Activated CD4-positive, alpha-beta T cell treated with anti-CD3 and anti-CD28 coated beads, Interleukin-2, amount 10 ng/mL, durations not matched to agents 7 days and 5 days (primary cell): Measurements from ENCODE around the gene KRTAP12-2. TPM values are rescaled to one million over a fixed set of nuclear protein-coding genes. Genes with fewer than 3 reads are reported as not detected.
"Not testable (repeated sequence)": the region's sequence is repeated elsewhere in the genome, so short reads cannot be mapped to it uniquely, and the experiment has no call there.

Source experiments
- CTCF ChIA-PET: fragments of 350-600 bp; sonication (Branson Sonifier 250); formaldehyde crosslinking; loops from one replicate; lab custom pipeline; 2021; ENCODE audit warnings: antibody characterized with exemption; lab: Charles Lee
- POLR2A ChIA-PET: fragments of 350-600 bp; sonication (Branson Sonifier 250); formaldehyde crosslinking; loops from one replicate; lab custom pipeline; 2021; ENCODE audit warnings: antibody characterized with exemption; lab: Charles Lee
- DNase-seq: peaks from one replicate; pipeline ENCODE4 v3.0.0-alpha.2; 2020
- H3K27ac Mint-ChIP-seq: one replicate; pipeline ENCODE4 v1.8.0; 2021; ENCODE audit warnings: mild to moderate bottlenecking, moderate library complexity, mixed read lengths
- H3K27me3 Mint-ChIP-seq: one replicate; pipeline ENCODE4 v1.8.0; 2021; ENCODE audit warnings: mixed read lengths
- H3K36me3 Mint-ChIP-seq: one replicate; pipeline ENCODE4 v1.8.0; 2021; ENCODE audit warnings: low read depth, mixed read lengths
- H3K4me1 Mint-ChIP-seq: one replicate; pipeline ENCODE4 v1.8.0; 2021; ENCODE audit warnings: mixed read lengths
- H3K4me3 Mint-ChIP-seq: one replicate; pipeline ENCODE4 v1.8.0; 2021; ENCODE audit warnings: mild to moderate bottlenecking, moderate library complexity, mixed read lengths
- H3K9me3 Mint-ChIP-seq: one replicate; pipeline ENCODE4 v1.8.0; 2021; ENCODE audit warnings: mixed read lengths
- total RNA-seq, 2 experiments: library from RNA; stranded (reverse); gene quantifications; one replicate each; pipeline ENCODE4 v1.2.3, GENCODE V29; 2021

KRTAP12-2 gene
- total RNA-seq, 2 experiments from 2014 or later: not detected

DNA sequence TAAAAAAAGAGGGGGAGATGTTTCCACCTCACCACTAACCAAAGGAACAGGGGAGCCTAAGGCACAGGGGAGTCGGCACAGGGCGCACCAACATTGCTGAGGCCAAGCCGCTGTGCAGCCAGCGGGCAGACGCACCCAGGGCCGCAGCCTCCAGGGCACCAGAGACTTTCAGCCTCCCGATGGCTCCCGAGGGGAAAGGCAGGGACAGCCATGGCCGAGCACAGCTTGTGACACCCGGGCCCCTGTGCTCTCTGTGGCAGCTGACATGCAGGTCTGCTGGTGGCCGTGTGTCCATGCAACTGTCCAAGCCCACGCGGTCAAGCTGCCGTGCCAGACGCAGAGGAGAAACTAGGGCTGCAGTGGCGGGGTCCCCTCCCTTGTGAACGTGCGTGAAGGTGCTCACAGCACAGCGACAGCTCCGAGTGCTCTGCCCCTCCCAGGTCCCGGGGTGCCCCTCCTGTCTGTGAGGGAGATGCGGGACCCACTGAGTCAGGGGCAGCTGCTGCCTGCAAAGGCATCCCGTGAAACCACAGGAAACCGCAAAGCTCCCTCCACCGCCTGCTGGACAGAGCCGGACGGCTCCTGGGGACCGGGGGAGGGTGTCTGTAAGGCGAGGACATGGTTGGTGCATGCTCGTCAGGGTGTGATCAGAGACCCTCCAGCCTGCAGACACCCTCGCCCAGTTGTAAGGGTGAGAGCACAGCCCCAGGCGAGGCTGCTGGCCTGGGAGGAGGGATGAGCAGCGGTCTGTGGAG is 18.0 kb downstream of the KRTAP12-2 start:
- Mint-ChIP-seq H3K27ac (no peak overlapping the region), H3K4me1 (peaks cover 4% of the 10 kb centered on the region), H3K36me3 (peaks cover 12% of the 10 kb centered on the region), H3K4me3 (no peak overlapping the region), H3K9me3 (peaks cover 23% of the 10 kb centered on the region), H3K27me3 (no peaks in the 10 kb centered on the region)
- ChIA-PET CTCF (interaction anchor here (1.4 kb wide), 1 partner anchor 9 kb away, joined by 3 read pairs; the partner anchor contains the start of gene KRTAP12-3), POLR2A (no interaction called here)
- no peak for DNase-seq

DNA sequence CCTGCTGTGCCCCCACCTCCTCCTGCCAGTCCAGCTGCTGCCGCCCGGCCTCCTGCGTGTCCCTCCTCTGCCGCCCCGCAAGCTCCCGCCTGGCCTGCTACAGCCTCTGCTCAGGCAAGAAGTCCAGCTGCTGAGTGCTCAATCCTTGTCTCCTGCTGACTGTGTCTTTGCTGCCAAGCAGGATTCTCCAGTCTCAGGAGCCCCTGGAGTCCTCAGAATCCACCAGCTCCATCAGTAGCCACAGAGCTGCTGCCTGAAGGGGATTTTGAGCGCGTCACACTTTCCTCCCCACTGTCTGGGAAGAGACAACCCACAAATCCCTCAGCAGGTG is 19.5 kb downstream of the KRTAP12-2 start:
- DNase-seq: no peak
- H3K36me3 Mint-ChIP-seq: peaks cover 8% of the 10 kb centered on the region
- ChIA-PET POLR2A (no interaction called here), CTCF (interaction anchor here (1.4 to 1.8 kb wide), 2 partner anchors 8 to 10 kb away, joined by 3 to 5 read pairs; partner anchors contain the start of genes KRTAP12-3 and KRTAP12-4)
- no peaks in the 10 kb centered on the region for H3K4me1 Mint-ChIP-seq
- H3K4me3 Mint-ChIP-seq: no peak overlapping the region
- H3K27me3 Mint-ChIP-seq: peaks cover 2% of the 10 kb centered on the region
- no peak overlapping the region for H3K27ac Mint-ChIP-seq
- peaks cover 23% of the 10 kb centered on the region for H3K9me3 Mint-ChIP-seq

DNA sequence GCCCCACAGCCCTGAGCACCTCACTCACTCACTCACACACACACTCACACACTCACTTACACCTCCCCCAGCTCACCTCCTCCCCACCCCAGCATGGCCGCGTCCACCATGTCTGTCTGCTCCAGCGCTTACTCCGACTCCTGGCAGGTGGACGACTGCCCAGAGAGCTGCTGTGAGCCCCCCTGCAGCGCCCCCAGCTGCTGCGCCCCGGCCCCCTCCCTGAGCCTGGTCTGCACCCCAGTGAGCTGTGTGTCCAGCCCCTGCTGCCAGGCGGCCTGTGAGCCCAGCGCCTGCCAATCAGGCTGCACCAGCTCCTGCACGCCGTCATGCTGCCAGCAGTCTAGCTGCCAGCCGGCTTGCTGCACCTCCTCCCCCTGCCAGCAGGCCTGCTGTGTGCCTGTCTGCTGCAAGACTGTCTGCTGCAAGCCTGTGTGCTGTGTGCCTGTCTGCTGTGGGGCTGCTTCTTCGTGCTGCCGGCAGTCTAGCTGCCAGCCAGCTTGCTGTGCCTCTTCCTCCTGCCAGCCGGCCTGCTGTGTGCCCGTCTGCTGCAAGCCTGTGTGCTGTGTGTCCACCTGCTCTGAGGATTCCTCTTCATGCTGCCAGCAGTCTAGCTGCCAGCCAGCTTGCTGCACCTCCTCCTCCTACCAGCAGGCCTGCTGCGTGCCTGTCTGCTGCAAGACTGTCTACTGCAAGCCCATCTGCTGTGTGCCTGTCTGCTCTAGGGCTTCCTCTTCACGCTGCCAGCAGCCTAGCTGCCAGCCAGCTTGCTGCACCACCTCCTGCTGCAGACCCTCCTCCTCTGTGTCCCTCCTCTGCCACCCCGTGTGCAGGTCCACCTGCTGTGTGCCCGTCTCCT is 20.1 kb downstream of the KRTAP12-2 start, which contains the start of gene KRTAP10-11:
Gene KRTAP10-11, plus strand, starts transcription at position 49 of the 856 bp plus-strand sequence. Its CDS starts 45 bp downstream, at position 94.
- H3K9me3 Mint-ChIP-seq: peaks cover 26% of the 10 kb centered on the region
- H3K27ac Mint-ChIP-seq, H3K4me3 Mint-ChIP-seq, DNase-seq, POLR2A ChIA-PET, H3K36me3 Mint-ChIP-seq, H3K27me3 Mint-ChIP-seq, H3K4me1 Mint-ChIP-seq: not testable (repeated sequence)
- CTCF ChIA-PET: interaction anchor here (1.8 kb wide), 1 partner anchor 9 kb away, joined by 5 read pairs; the partner anchor contains the start of gene KRTAP12-4

DNA sequence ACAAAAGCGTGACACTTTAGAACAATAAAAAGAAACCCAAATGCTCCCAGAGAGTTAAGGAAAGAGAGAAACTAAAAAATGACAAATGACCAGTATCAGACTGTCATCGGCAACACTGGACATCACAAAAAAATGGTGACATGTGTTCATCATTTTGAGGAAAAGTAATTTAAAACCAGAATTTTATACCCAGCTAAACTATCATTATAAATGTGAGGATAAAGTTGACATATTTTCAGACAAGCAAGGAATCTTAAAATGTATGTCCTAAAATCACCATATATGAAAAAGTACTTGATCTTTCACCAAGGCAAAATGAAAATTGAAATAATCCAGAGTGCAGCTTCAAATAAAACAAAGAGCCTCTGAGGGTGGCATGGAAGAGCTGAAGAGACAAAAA is 21.8 kb downstream of the KRTAP12-2 start:
- no peak for DNase-seq
- Mint-ChIP-seq H3K4me3 (no peak overlapping the region), H3K36me3 (peaks cover 8% of the 10 kb centered on the region), H3K27ac (no peak overlapping the region), H3K27me3 (peaks cover 2% of the 10 kb centered on the region), H3K4me1 (no peaks in the 10 kb centered on the region), H3K9me3 (peaks cover 33% of the 10 kb centered on the region)
- ChIA-PET POLR2A (no interaction called here), CTCF (interaction anchor here (0.7 kb wide), 1 partner anchor 40 kb away, joined by 3 read pairs; no protein-coding TSS in a partner anchor)

DNA sequence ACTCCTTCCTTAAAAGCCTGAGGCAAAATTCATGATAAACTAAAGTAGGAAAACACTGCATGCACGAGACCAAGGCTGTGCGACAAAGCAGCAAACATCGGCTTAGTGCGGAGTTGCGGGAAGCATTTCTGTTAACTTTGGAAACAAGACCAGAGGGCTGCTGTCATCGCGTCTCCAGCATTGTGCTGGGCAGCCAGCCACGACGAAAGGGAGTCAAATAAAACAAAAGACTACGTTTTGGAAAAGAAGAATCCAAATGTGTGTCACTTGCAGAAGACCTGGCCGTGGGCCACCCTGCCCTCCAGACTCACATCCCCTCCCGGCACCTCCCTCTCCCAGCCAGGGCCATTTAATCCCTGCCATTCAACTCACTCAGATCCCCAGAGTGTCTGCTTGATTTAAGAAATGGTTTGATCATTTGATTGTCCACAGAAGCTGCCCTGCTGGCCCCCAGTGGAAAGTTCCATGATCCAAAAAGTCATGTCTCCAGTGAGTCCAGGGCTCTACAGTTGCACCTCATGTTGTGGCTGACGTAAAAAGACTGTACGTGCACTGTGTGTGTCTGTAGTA is 22.9 kb downstream of the KRTAP12-2 start:
- CTCF ChIA-PET: no interaction called here

DNA sequence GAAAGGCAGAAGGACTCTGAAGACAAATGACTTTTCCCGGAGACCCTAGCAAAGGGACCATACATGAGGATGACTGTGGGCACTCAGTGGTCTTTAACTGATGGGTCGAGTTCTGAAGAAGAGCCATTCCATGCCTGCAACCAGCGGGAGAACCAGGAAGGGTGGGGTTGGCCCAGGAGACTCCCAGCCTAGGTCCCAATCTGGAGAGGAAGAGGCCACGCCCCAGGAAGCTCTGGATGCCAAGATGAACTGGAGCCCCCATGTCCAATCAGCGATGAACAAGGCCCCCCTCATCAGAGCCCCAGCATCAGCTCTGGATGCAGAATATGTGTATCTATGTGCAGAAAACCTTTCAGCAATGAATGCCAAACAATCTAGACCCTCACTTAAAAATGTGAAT is 26.0 kb downstream of the KRTAP12-2 start:
- ChIA-PET POLR2A (no interaction called here), CTCF (no interaction called here)
- Mint-ChIP-seq H3K27me3 (peaks cover 2% of the 10 kb centered on the region), H3K4me1 (no peaks in the 10 kb centered on the region), H3K36me3 (peaks cover 8% of the 10 kb centered on the region), H3K9me3 (peaks cover 33% of the 10 kb centered on the region), H3K4me3 (no peak overlapping the region), H3K27ac (no peak overlapping the region)
- no peak for DNase-seq

More for the DNA sequence above, 22.9 kb downstream of the KRTAP12-2 start:
- POLR2A ChIA-PET: no interaction called here
- Mint-ChIP-seq H3K4me1 (no peaks in the 10 kb centered on the region), H3K27ac (no peak overlapping the region), H3K27me3 (peaks cover 2% of the 10 kb centered on the region), H3K9me3 (peaks cover 33% of the 10 kb centered on the region), H3K36me3 (peaks cover 8% of the 10 kb centered on the region), H3K4me3 (no peak overlapping the region)
- no peak for DNase-seq

DNA sequence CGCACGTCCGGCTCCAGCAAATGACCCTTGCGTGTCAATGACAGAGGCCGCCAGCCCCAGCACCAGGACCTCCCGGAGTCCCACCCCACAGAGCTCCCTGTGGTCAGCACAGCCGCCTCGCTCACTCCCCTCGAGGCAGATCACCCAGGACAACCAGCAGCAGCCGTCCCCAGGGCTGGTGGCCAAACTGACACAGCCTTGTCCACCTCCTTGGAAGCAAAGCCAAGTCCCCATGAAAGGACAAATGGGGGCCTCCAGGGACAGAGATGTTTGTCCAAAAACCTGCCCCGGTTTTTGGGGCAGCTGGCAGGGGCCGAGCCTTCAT is 27.4 kb downstream of the KRTAP12-2 start:
- Mint-ChIP-seq H3K9me3 (peaks cover 28% of the 10 kb centered on the region), H3K36me3 (peaks cover 4% of the 10 kb centered on the region), H3K27me3 (peaks cover 7% of the 10 kb centered on the region), H3K4me3 (no peak overlapping the region), H3K4me1 (no peaks in the 10 kb centered on the region), H3K27ac (no peak overlapping the region)
- no peak for DNase-seq
- CTCF ChIA-PET: no interaction called here
- POLR2A ChIA-PET: no interaction called here

DNA sequence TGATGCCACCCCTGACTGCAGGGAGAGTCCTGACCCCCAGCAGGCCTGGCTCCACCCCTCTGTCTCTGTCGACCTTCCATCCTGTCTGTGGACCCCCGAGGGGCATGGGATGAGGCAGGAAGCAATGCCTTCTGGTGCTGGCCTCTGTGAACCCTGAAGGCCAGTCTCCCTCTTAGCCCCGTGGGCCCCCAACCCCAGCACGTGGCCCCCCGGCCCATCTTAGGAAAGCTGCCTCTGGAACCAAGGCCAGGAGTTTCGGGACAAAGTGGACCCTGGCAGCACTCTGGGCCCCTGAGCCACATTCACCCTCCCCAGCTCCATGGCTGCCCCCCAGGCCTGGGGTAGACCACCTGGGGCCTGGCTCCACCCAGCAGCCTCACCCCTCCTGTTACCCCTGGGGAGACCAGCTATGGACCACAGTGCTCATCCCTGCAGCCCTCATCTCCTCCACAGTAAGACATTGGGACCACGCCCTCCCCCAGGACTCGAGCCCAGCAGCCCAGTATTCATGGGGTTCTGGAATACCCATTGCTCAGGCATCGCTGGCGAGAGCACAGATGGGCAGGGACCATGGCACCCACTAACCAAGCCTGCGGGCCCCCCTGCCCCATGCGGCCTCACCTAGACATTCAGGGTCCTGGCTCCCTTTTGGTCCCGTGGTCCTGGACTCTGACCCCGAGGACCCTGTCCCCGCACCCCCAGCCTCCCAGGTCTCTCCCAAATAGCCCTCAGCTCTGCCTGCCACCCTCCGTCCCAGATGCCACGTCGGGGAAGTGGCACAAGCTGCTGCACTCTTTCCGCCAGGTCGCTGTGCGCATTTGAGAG is 28.0 kb downstream of the KRTAP12-2 start:
- H3K36me3 Mint-ChIP-seq, H3K4me1 Mint-ChIP-seq, H3K4me3 Mint-ChIP-seq, POLR2A ChIA-PET, DNase-seq, CTCF ChIA-PET, H3K27ac Mint-ChIP-seq: not testable (repeated sequence)
- peaks cover 22% of the 10 kb centered on the region for H3K9me3 Mint-ChIP-seq
- H3K27me3 Mint-ChIP-seq: peaks cover 10% of the 10 kb centered on the region

DNA sequence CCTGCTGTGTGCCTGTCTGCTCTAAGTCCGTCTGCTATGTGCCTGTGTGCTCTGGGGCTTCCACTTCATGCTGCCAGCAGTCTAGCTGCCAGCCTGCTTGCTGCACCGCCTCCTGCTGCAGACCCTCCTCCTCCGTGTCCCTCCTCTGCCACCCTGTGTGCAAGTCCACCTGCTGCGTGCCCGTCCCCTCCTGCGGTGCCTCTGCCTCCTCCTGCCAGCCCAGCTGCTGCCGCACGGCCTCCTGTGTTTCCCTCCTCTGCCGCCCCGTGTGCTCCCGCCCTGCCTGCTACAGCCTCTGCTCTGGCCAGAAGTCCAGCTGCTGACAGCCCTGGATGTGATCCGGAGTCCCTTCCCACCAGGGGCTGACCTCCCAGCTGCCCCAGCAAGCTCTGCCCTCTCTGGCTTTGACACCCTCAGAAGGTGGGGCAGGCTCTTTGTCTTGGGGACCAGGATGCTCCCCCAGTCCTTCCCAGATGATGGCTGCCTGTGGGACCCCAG is 28.8 kb downstream of the KRTAP12-2 start:
- H3K4me1 Mint-ChIP-seq, CTCF ChIA-PET, H3K36me3 Mint-ChIP-seq, DNase-seq, POLR2A ChIA-PET, H3K4me3 Mint-ChIP-seq: not testable (repeated sequence)
- H3K27ac Mint-ChIP-seq: peak overlapping the region; percentile 7
- H3K27me3 Mint-ChIP-seq: peaks cover 14% of the 10 kb centered on the region
- peaks cover 22% of the 10 kb centered on the region for H3K9me3 Mint-ChIP-seq

DNA sequence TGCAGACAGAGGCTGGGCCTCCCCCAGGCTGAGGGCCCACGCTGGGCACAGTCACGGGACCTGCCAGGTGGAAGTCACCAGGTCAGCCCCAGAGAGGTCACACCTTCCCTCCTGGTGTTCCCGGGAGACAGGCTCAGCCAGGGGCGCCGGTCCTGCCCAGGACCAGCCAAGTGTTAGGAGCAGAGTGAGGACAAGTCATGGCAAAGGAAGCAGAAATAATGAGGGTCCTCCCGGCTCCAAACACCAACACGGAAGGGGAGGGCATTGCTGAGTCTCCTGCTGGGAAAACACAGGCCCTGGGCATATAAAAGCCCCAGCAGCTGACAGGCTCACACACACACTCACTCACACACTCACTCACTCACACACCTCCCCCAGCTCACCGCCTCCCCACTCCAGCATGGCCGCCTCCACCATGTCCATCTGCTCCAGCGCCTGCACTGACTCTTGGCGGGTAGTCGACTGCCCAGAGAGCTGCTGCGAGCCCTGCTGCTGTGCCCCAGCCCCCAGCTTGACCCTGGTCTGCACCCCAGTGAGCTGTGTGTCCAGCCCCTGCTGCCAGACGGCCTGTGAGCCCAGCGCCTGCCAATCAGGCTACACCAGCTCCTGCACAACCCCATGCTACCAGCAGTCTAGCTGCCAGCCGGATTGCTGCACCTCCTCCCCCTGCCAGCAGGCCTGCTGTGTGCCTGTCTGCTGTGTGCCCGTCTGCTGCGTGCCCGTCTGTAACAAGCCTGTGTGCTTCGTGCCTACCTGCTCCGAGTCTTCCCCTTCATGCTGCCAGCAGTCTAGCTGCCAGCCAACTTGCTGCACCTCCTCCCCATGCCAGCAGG is 29.5 kb downstream of the KRTAP12-2 start, which contains the start of gene KRTAP10-10:
Gene KRTAP10-10, plus strand, starts transcription at position 339 of the 833 bp plus-strand sequence. Its CDS starts 62 bp downstream, at position 401.
- Mint-ChIP-seq H3K27me3 (peaks cover 13% of the 10 kb centered on the region), H3K36me3 (peaks cover 3% of the 10 kb centered on the region), H3K4me1 (no peaks in the 10 kb centered on the region), H3K9me3 (peaks cover 21% of the 10 kb centered on the region), H3K27ac (peak within 1 kb of the TSS; percentile 7), H3K4me3 (no peak within 1 kb of the TSS)
- CTCF ChIA-PET: no interaction called here
- no peak for DNase-seq
- POLR2A ChIA-PET: no interaction called here

DNA sequence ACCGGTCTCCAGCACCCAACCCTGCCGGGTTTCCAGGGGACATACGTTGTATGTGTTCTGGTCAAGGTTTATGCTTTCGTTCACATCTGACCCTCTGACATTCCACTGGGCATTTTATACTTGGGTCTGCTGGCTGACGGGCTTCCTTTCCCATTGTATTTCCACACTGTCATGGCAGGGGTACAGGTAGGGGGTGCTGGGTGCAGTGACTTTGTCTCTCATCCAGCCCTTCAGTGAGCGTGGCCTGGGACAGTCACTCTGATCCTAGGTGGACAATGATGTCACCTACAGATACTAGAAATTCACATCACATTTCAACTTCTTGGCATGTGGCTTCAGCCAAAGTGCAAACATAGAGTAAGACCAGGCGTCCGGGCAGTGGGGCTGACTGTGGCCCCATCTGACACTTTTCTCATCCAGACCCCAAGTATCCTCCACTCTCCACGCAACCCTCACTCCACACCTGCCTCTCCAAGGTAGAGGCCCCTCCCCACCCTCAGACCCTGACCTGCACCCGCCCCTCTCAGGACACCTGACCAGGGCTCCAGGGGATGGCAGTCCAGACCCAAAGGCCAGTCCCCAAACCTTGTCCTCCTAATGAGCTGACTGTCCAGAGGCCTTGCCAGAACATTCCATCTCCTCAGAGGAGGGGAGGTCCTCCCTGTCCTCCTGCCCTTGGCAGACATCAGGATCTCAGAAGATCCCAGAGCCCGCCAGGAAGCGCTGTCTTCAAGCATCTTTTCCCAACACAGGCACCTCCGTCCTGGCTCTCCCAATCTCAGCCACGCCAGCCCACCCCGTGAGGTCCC is 30.3 kb downstream of the KRTAP12-2 start:
- ChIA-PET CTCF (no interaction called here), POLR2A (no interaction called here)
- Mint-ChIP-seq H3K36me3 (no peaks in the 10 kb centered on the region), H3K4me1 (no peaks in the 10 kb centered on the region), H3K4me3 (no peak overlapping the region), H3K27me3 (peaks cover 15% of the 10 kb centered on the region), H3K9me3 (peaks cover 23% of the 10 kb centered on the region), H3K27ac (no peak overlapping the region)
- no peak for DNase-seq
